Heart left ventricle (tissue), 16 donors: ENCODE results near the gene HOXA9. TPM values are rescaled to one million over a fixed set of nuclear protein-coding genes. Genes with fewer than 3 reads are reported as not detected.
A peak's percentile ranks its signal among the peaks of the same experiment; 100 is the strongest.

Experiments
- ATAC-seq, 4 donors: fragments of 200-7000 bp; cut with Tn5 transposase; one replicate each; pipeline ENCODE4 v1.9.1; 2020 to 2022; ENCODE audit warnings: moderate library complexity in 4 of 4, mild to moderate bottlenecking in 3 of 4, moderate number of reproducible peaks in 1 of 4
- DNase-seq, 5 donors: peaks; one replicate each; pipeline ENCODE4 v3.0.0-alpha.2; 2020
- H3K27ac ChIP-seq, 12 donors: fragments of 200-600 bp; sonication (generic) in 4 of 12; one replicate each; pipeline versions ENCODE4 v1.5.0 to v1.8.0; 2016 to 2022; ENCODE audit warnings: mild to moderate bottlenecking in 2 of 12
- H3K27me3 ChIP-seq, 9 donors: fragments of 200-600 bp; sonication (generic) in 2 of 9; one replicate each; pipeline versions ENCODE4 v1.5.1 to v1.8.0; 2016 to 2022; ENCODE audit warnings: mild to moderate bottlenecking in 3 of 9
- H3K36me3 ChIP-seq, 9 donors: fragments of 200-600 bp; sonication (generic) in 2 of 9; one replicate each; pipeline versions ENCODE4 v1.5.0 to v1.8.0; 2018 to 2022; ENCODE audit warnings: mild to moderate bottlenecking in 2 of 9
- H3K4me1 ChIP-seq, 12 donors: fragments of 200-600 bp; sonication (generic) in 4 of 12; one replicate each; pipeline versions ENCODE4 v1.5.0 to v1.8.0; 2016 to 2022; ENCODE audit warnings: mild to moderate bottlenecking in 3 of 12
- H3K4me3 ChIP-seq, 12 donors: fragments of 200-600 bp; sonication (generic) in 4 of 12; one replicate each; pipeline versions ENCODE4 v1.5.0 to v1.8.0; 2017 to 2022; ENCODE audit warnings: mild to moderate bottlenecking in 9 of 12, moderate library complexity in 4 of 12
- H3K9me3 ChIP-seq, 12 donors: fragments of 200-600 bp; sonication (generic) in 4 of 12; one replicate each; pipeline versions ENCODE4 v1.5.0 to v1.8.0; 2016 to 2022; ENCODE audit warnings: mild to moderate bottlenecking in 1 of 12
- POLR2A ChIP-seq, 2 donors: fragments of 450-650 bp; IDR thresholded peaks; one replicate each; pipeline ENCODE4 v1.6.1; 2017; ENCODE audit warnings: antibody characterized with exemption in 2 of 2, mild to moderate bottlenecking in 2 of 2, moderate library complexity in 2 of 2
- WGBS, 4 donors: extraction: QIAGEN DNeasy Blood & Tissue Kit in 2 of 4; methylation state at CpG; one replicate each; pipeline versions ENCODE4 v1.1.5 to v1.1.7; 2013 to 2018; 5-methylcytosine and 5-hydroxymethylcytosine counted together
- intact Hi-C, 10 donors: fragments of 100-400 bp; cut with DNase I; formaldehyde crosslinking; loops; one replicate each; pipeline versions ENCODE4 v1.11.1 to v1.14.2; 2022
- polyA plus RNA-seq, 2 donors: library from polyadenylated mRNA; stranded (reverse); fragments of 200-250 nt; gene quantifications; one replicate each; pipeline ENCODE4 v1.2.3, GENCODE V29; 2013
- total RNA-seq, 9 donors: library from RNA; depleted of rRNA in 2 of 9; stranded (reverse); fragments of >200 nt in 2 of 9; fragmentation: NEBNext Ultra II Directional in 3 of 9; extraction: Animal tissue kit (Norgen Biotek cat#: 25700) in 3 of 9; gene quantifications; one replicate each; pipeline versions ENCODE4 v1.1.0 to v1.2.4, GENCODE V29; 2016 to 2023
- TF ChIP-seq, protein P1 (sequence below), 12 donors: fragments of 200-600 bp; sonication (generic) in 4 of 12; IDR thresholded peaks; one replicate each; pipeline versions ENCODE4 v1.5.0 to v1.8.0; 2018 to 2022; ENCODE audit warnings: antibody characterized with exemption in 12 of 12, mild to moderate bottlenecking in 5 of 12
- donor health status: ischemic (EF 13 %, LVEDD 7.1; RV severe dilation, severe dysfunction).
- donor health status: healthy with polysubstance abuse.
- donor health status: DM: no; HTN: yes; CAD: no.
- donor health status: DM: no; HTN: no; CAD: no.
- donor health status: ischemic (EF 25% LVEDD 6.9; RV normal size, moderate dysfunction).
- donor health status: ischemic (EF 25% LVEDD 5.7; RV mildly dilated, moderate dysfunction).
- donor health status: healthy.
- donor health status: DM: yes; HTN: yes; CAD: no.
- donor health status: ischemic (EF 35%, LVEDD 5.7; RV mildly dilated, moderate dysfunction).
- donor health status: nonischemic (EF 11% LVEDD 7.7; RV severe dilation, severe dysfunction).
- donor health status: DM: yes; HTN: yes; CAD: no.
- donor health status: PGD.
- donor health status: ischemic (EF 29% LVEDD 5.4; RV normal size, mild dysfunction).
- donor health status: nonischemic (EF 23%, LVEDD 6.1; RV moderate dilation, normal function).

The HOXA9 gene
- total and polyA plus RNA-seq, 11 donors, result 0.29 TPM; not detected in 10

DNA sequence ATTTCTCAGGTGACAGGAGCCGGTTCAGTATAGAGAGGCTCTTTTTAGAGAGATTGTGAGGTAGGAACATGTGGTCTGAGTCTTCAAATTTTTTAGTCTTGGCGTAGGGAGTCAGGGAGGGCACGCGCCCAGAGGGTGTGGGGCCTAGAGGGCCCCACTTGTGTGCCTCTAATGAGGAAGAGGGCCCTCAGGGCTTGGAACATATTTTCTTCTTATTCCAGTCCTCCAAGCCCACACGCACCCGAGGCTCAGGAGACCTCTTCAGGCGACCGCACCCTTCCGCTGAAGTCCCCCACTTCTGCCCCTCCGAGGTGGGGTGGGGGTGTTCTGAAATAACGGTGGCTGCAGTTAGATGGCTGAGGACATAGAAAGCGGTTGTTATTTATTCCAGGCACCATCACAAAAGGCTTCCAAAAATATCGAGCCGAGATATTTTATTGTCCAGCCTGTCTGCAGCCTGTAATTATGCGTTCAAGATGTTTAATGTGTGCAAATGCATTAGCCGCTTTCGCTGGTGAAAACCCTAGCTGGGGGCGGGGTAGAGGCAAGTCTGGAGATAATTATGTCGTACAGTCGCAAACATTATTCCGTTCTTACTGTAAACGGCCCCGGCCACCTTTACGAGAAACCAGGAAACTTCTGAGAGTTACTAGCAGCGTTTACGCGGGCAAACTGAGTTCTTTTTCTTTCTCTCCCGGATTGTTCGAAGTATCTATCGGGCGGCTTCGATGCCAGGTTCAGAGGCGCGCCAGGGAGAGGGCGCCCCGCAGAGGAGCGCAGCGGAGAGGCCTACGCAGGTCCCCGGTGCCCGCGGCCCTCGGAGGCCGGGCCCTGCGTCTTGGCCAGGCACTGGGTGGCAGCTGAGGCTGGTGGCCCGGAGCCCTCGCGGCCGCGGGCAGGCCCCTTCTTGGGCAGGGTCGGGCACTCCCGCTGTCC, 47.4 kb upstream of the HOXA9 start:
- no peaks in the 10 kb centered on the region for H3K36me3 ChIP-seq
- intact Hi-C loops, result loop anchor here in 8 of 10 donors (5.0 to 10.0 kb wide), 5 partner anchors 362 to 810 kb away; no protein-coding TSS in a partner anchor
- H3K27ac ChIP-seq, result no peak overlapping the region
- peak in 1 of 4 donors; percentile 25 for ATAC-seq
- 6 to 11% (median 10%) methylated on average over 48 to 52 of the region's 52 CpGs for WGBS, 4 donors
- DNase-seq, result no peak
- peaks cover 0 to 22% (median 7%) of the 10 kb centered on the region in 12 donors for H3K4me1 ChIP-seq
- no peak overlapping the region for H3K4me3 ChIP-seq
- H3K9me3 ChIP-seq, result no peaks in the 10 kb centered on the region
- H3K27me3 ChIP-seq, result peaks cover 45 to 98% (median 75%) of the 10 kb centered on the region in 9 donors
- TF ChIP-seq, protein P1, sequence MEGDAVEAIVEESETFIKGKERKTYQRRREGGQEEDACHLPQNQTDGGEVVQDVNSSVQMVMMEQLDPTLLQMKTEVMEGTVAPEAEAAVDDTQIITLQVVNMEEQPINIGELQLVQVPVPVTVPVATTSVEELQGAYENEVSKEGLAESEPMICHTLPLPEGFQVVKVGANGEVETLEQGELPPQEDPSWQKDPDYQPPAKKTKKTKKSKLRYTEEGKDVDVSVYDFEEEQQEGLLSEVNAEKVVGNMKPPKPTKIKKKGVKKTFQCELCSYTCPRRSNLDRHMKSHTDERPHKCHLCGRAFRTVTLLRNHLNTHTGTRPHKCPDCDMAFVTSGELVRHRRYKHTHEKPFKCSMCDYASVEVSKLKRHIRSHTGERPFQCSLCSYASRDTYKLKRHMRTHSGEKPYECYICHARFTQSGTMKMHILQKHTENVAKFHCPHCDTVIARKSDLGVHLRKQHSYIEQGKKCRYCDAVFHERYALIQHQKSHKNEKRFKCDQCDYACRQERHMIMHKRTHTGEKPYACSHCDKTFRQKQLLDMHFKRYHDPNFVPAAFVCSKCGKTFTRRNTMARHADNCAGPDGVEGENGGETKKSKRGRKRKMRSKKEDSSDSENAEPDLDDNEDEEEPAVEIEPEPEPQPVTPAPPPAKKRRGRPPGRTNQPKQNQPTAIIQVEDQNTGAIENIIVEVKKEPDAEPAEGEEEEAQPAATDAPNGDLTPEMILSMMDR (IDR thresholded peaks at IDR 0.05), result no peak
- TF ChIP-seq POLR2A (IDR thresholded peaks at IDR 0.05), result no peak

GRCh38 chr7:27211764-27212204, 46.4 kb upstream of the HOXA9 start:
- intact Hi-C loops, result loop anchor here in 8 of 10 donors (5.0 to 10.0 kb wide), 5 partner anchors 363 to 811 kb away; no protein-coding TSS in a partner anchor
- ATAC-seq, result no peak
- H3K4me3 ChIP-seq, result no peak overlapping the region
- 21 to 39% (median 26%) methylated on average over 3 of the region's 3 CpGs for WGBS, 4 donors
- no peak for TF ChIP-seq POLR2A (IDR thresholded peaks at IDR 0.05)
- TF ChIP-seq, protein P1 (IDR thresholded peaks at IDR 0.05), result no peak
- peaks cover 43 to 98% (median 85%) of the 10 kb centered on the region in 9 donors for H3K27me3 ChIP-seq
- H3K27ac ChIP-seq, result no peak overlapping the region
- peaks cover 0 to 22% (median 7%) of the 10 kb centered on the region in 12 donors for H3K4me1 ChIP-seq
- H3K9me3 ChIP-seq, result no peaks in the 10 kb centered on the region
- DNase-seq, result no peak
- no peaks in the 10 kb centered on the region for H3K36me3 ChIP-seq

DNA sequence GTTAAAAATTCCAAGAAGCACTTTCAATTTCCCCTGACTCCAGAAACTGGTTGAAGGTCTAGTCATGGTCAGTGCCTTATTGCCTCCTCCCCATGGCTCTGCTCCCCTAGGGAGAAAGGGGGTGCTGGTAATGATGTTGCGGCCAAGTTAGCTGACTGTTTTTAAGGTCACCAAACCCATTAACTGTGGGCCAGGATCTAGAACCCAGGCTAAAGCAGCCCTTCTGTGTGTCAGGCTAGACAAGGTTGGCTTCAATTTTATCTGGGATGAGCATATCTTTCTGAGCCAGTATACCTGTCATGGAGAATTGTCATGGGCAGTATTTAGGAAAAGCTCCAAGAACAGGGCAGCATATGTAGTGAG, 45.7 kb upstream of the HOXA9 start:
- intact Hi-C loops, result loop anchor here in 8 of 10 donors (5.0 to 10.0 kb wide), 5 partner anchors 364 to 811 kb away; no protein-coding TSS in a partner anchor
- Histone ChIP-seq H3K27ac (no peak overlapping the region), H3K4me3 (no peak overlapping the region), H3K27me3 (peaks cover 45 to 98% (median 85%) of the 10 kb centered on the region in 9 donors), H3K4me1 (peaks cover 0 to 22% (median 7%) of the 10 kb centered on the region in 12 donors), H3K36me3 (no peaks in the 10 kb centered on the region), H3K9me3 (no peaks in the 10 kb centered on the region)
- WGBS, 4 donors, result 70 to 81% (median 75%) methylated on average over 1 of the region's 1 CpG
- TF ChIP-seq, protein P1 (IDR thresholded peaks at IDR 0.05), result no peak
- TF ChIP-seq POLR2A (IDR thresholded peaks at IDR 0.05), result no peak
- ATAC-seq, result no peak
- DNase-seq, result no peak
